Measurements from ENCODE around the gene POMGNT1.

Gene POMGNT1

DNA sequence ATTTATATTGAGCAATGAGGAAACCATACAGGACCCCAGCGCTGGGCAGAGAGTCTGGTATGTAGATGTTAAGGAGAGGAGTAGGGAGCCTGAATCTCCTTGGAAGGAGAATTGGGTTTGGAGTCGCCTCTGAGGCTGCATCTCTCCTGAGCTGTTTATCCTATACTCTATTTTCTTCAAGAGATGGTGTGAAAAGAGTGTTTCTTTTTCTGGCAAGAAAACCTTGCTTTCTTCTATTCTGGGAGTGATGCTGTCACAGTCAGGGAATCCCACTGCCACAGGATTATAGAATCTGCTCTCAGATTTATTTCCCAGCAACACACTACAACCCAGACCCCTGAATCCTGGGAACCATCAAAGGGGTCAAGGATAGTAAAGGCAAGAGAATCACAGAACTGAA, 8.2 kb upstream of the POMGNT1 start:
- no peak for DNase-seq

DNA sequence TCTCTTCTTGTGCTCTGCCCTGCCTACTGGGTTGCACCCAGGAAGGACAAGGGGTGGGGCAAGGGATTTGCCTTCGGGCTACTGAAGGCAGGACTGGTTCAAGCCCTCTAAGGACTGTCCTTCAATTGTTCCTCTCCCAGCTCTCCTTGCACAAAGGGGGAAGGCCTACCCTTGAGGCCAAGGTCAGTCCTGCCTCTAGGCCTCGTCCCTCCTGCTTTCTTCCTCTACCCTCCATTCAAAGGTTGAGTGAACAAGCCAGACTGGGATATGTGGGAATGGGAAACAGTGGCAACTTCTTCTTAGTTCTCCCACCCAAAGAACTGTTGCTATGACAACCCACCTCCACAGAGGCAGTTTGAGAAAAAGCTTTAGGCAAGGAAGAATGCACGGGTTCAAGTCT, 7.6 kb upstream of the POMGNT1 start:
- no peak for DNase-seq

DNA sequence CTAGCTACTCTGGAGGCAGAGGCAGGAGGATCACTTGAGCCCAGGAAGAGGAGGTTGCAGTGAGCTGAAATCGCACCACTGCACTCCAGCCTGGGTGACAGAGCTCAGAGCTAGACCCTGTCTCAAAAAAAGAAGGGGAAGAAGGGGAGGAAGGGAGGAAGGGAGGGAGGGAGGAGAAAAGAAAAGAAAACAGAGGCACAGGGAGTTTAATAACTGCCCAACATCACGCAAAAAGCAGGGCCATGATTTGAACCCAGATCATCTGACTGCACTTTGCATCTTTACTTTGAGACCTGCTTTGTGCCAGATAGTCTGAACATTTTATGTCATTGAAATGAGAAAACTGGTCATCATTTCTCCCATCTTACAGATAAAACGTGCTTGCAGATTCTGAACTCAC, 6.9 kb upstream of the POMGNT1 start:
- no peak for DNase-seq

DNA sequence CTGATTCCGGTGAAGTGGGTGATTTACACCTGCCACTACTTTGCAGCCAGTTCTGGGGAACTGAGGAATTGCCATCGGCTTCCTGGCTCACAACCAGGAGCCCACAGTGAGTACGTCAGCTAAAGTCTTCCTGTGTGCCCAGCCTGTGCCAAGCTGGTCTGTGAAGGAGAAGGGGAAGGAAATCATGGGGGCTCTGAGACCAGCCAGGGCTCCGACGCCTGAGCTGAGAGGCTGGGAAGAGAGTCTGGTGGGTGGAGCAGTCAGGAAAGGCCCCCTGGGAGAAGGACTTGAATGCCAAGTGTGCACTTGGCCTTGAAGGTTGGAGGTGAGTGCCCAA, 6.1 kb upstream of the POMGNT1 start:
- no peak for DNase-seq

DNA sequence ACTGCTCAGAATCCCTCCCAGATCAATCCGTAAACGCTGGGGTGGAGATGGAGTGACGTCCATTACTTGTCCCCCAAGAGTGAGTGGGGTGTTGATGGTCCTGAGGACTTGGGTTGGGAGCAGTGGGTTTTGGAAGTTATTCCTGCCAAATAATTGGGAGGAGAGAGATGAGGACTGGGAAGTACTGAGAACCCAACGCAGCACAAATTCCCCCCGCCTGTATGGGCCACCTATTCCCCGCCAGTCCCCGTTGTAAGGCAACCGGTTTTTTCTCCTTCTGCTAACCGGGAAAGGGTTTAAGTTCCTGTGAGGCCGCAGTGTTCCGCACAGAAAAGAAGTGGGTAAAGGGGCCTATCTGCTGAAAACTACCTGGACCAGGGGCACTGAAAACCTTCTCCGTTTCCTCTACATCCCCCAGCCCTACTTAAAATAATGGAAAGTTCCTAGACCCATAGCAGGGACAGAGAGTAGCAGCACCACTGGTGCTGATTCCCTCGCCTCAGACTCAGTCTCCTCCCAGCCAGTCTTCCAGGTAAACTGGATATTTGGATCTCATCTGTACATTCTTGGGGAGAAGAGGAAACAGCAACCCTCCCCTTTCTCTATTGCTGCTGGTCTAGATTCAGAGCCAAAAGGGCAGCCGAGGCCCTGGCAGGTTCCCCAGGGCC, 5.6 kb upstream of the POMGNT1 start:
- DNase-seq = no peak

DNA sequence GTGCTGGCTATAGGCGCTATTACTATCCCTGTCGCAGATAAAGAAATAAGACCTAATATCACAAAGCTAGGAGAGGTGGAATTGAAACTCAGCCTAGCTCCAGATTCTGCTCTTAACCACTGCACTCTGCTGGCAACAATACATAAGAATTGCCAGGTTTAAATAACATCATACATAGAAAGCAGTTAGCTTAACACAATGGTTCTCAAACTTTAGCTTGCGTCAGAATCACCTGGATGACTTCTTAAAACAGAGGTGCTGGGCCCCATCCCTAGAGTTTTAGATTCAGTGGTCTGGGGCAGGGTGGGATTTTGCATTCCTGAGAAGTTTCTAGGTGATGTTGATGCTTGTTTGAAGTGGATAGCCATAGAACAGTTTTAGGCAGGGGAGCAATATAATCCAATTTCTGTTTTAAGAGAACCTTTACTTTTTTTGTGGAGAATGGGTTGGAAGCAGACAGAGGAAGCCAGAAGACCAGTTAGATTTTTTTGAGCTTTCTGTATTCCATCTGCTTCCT, 1.1 kb upstream of the POMGNT1 start:
- DNase-seq = no peak

DNA sequence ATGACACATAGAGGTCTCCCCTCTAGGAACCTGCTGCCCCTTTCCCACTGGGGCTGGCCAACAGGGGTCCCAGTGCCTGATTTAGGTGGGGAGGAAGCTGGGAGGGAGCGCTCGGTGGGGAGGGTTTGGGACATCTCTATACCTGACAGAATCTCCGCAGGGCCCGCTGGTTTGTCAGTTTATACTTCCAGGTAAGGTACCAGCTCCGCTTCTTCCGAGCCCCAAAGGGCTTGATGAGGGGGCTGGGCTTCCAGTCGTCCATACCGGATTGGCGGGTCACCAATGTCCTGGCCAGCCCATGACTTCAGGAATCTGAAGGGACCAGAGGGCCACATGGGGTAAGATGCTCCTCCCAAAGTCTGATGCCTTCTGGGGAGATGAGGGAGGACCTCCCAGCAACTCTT, 672 bp downstream of the POMGNT1 start:
- DNase-seq = no peak

DNA sequence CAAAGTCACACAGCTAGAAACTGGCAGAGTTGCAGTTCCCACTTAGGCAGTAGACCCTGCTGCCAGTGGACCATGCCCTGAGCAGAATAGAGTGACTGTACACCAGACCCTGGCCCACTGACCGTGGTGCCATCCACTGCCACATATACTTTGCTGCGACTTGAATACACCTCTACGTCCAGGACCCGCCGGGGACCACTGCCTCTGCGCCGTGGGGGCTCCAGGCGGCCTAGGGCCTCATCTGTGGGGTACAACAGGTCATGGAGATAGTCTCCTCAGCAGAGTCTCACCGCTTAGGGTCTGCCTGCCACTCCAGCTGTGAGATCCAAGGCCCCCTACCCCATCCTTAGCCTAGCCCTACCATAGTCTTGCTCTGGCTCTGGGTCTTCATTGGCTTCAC, 1.6 kb downstream of the POMGNT1 start:
- DNase-seq = no peak

DNA sequence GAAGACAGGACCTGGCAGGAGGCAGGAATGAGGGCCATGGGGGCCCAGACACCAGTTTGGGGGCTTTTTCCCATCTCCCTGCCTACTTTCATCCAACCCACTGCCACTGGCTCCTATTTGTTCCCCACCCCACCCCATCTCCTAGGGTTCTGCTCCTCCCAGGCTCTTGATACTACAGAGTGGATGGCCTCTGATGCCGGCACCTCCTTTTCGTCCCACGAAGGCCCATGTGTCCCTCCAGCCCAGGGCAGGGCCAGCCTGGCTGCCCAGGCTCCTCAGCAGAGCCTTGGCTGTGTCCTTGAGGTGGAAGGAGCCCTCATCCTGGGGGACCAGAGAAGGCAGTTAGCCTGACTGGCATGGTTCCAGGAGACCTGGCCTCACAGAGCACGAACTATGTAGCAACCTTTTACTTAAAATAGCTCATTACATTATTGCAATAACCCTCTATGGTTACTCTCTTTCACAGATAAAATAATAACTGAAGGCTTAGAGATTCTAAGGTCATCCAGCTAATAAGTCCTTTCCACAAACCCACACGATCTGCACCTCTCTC, 3.5 kb downstream of the POMGNT1 start:
- DNase-seq = no peak

DNA sequence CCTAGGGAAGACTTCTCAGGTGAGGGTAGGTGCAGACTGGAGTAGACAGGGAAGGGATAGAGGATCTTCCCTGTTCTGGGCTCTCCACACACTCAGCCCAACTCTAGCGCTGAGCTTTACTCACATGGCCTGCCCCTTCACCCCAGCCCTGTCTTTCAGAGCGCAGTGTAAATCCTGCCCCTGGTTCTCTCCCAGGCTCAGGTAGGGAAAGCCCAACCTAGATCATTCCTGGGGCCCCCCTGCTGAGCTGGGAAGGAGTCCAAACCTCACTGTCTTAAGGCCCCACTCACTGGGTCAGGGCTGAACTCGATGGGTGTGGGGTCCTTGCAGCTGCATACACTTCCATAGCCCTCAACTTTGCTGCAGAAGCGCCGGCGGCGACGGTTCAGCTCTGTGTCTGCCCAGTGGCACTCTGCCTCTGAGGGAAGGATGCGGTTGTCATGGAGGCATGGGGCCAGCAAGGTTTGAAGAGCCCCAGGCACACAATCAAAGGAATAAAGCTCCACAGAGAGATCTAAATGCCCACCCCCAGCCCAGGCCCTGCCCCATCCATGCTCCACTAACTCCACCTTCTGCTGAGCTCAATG, 4.2 kb downstream of the POMGNT1 start:
- no peak for DNase-seq

DNA sequence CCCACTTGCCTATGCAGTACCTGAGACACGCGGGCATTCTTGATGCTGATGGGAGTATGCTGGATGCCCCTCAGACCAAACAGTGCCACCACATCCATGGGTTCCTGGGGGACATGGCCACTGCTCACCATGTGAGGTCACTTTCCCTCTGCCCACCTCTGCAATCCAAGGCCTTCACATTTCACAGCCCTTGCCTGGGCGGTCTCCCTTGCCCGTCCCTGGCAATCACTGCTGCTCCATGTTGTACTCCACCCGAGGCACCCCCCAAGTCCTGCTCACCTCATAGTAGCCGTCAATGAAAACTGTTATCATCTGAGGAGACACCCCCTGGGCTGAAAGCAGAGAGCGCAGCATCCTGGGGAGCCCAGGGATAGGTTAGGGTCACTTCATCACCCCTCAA, 4.9 kb downstream of the POMGNT1 start:
- DNase-seq = no peak

DNA sequence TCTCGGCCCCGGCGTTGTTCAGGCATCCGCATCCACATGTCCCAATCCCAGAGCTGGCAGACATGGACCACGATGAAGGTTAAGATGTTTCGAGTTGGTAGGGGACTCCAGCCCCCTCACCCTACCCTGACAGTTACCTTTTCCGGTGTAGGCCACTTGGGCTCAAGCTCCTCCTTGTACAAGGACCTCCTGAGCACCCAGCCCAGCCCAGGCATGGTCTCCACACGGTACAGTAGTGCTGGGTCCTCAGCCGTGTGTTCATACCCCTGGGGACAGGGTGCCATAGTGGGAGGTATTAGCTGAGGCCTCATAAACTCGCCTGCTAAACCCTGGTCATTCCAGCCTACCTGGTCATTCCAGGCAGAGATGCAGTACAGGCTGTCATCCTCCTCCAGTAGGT, 6.1 kb downstream of the POMGNT1 start:
- DNase-seq = no peak

DNA sequence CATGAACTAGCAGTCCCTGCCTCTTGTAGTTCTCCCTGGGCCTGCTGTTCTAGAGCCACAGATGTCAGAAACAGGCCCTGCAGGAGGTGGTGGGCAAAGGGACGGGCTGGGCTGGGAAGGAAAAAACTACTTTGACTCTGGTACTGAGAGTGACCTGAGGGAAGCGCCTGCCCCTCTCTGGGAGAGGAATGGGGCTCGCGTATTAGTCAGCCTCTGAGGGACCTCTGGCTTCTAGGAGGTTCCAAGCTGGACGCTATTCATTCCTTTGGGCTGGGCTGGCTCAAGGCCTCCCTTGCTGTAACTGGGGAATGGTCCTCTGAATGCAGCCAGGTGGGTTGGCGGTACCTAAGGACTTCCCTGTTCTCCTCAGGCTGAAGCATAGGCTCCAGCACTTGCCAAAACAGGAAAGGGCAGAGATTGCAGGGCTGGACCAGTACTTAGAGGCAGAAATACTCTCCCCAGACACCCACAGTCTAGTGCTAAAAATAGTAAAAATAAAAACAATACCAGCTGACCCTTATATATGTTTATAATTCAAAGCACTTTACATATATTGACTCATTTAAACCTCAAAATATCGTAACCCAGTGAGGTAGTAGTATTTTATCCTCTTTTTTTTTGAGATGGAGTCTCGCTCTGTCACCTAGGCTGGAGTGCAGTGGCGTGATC, 7.1 kb downstream of the POMGNT1 start:
- DNase-seq = no peak

DNA sequence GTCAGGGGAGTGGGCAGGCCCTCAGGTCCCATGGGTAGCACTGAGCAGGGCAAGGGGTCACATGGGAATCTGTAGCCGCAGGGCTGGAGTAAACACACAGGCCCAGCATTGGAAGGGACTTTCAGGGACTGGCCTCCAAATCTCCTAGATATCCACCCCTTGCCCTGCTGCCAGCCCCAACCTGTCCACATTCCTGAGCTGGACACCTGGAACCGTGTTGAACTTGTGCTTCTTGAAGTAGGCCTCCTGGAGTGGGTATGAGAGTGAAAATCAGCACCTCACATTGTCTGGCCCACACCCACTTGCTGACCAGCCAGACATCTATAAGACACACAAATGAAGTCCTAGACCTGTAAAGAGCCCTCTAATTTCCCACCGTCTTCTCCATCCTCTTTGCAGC, 7.7 kb downstream of the POMGNT1 start:
- no peak for DNase-seq

DNA sequence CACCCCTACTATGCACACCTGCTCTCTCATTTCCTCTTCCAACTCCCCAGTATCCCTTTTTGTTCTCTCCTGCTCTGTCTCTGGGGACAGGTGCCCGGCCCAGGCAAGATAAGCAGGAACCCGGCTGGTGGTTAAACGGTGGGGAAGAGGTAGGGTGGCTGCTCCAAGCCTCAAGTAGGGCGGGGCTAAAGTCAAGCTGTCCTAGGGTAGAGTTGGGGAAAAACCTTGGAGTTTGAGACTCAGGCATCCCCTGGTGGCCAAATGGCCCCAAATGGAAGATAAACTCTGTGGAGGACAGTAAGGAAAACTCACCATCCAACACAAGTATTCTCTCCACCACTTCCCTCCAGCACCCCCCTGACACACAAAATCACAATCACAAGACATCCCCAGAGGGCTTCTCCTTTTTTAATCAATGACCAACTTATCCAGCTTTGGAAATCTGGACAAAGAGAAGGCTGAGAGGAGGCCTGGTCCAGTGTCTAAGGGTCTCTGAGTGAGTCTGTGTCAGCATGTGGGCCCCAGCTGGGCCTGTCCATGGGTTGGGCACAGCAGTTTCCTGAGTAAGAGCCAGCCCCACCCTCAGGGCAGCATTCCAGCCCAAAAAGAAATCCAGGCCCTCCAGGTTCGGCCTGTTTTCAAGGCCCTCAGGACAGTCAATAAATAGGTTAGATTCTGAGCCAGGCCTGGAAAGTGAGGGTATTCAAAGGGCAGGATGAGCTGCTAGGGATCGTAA, 9.8 kb downstream of the POMGNT1 start:
- DNase-seq = no peak

DNA sequence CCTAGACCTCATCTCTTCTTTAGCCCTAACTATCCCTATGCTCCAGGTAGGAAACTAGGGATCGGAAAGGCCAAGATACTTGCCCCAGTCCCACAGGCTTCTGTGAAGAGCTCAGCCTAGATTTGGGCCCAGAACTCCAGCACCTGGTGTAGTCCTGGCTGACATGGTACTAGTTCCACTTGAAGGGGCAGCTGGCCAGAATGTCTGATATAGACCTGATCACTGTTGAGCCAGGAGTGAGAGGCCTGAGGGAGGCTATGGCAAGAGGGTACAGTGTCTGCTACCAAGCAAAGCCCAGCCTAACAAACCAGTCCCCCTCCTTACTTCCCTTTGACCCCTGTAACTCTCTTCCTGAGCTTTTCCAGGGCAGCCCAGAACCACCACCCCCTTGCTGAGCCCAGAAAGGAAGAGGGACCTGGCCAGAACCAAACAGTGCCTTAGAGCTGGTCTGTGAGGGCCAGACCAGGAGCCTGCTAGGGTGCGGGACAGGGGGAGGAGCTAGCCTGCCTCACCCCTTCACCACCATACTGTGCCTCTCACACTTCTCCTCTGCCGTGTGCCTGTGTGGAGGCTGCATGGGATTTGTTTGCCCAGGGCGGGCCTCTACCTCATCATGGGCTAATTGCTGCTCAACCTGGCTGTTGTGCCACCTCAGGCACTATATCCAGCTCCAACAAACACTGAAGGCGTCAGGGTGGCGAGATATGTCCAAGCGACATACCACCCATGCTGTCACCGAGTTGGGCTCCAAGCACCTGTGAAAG, 10.9 kb downstream of the POMGNT1 start:
- no peak for DNase-seq

DNA sequence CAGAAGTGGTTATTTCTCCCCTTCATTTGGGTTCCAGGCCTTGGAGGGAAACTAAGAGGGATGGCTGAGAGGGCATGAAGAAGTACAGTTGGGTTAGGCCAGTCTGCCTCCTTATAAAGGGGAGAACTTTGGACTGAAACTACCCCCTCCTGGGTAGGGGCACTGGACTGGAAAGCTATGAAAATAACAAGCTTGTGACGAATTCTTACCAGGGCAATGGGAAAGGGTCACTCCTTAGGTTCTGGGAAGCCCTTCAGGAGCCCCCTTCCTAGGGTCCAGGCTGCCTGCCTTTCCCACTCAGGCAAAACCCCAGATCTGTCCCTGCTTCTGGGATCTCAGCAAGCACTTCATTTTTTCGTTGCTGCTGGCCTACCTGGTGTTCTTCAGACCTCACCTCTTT, 12.2 kb downstream of the POMGNT1 start:
- DNase-seq = no peak

DNA sequence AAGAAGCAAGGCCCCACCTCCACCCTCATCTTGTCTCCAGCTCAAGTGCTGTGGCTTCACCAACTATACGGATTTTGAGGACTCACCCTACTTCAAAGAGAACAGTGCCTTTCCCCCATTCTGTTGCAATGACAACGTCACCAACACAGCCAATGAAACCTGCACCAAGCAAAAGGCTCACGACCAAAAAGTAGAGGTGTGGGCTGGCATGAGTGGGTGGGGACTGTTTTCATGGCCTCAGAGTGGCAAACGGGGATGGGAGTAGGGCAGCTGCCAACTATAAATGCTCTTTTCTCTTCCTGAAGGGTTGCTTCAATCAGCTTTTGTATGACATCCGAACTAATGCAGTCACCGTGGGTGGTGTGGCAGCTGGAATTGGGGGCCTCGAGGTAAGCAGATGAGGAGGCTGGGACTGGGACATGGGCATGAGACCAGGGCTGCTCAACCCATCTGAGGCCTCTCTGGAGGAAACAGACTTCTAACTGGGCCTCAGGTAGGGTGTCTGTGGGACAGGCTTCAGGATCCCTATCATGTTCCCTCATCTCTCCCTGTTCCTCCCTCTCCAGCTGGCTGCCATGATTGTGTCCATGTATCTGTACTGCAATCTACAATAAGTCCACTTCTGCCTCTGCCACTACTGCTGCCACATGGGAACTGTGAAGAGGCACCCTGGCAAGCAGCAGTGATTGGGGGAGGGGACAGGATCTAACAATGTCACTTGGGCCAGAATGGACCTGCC, 13.1 kb downstream of the POMGNT1 start:
- DNase-seq = peak in 2 of 3 donors; percentile 40 to 45

DNA sequence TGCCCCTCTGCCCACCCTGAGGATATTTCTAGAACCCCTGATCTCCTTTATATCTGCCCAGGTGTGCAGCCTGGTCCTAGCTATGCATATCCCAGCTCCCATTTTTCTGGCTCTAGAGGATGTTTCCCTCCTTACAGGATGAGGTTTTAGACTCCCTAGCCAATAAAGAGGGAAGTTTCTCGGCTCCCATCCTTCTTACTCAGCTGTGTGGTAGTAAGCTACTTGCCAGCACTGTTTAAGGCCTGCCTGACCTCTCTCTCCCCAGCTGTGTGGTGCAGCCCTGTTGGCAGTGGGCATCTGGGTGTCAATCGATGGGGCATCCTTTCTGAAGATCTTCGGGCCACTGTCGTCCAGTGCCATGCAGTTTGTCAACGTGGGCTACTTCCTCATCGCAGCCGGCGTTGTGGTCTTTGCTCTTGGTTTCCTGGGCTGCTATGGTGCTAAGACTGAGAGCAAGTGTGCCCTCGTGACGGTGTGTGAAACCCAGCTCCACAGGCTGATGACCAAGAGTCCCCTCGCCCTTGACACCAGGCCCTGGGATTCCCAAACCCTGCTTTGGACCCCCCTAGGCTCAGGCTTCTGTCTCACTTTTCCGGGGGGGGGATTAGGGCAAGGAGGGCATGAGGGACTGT, 14.2 kb downstream of the POMGNT1 start:
- DNase-seq = peak; percentile 45 to 58 (median 55)

DNA sequence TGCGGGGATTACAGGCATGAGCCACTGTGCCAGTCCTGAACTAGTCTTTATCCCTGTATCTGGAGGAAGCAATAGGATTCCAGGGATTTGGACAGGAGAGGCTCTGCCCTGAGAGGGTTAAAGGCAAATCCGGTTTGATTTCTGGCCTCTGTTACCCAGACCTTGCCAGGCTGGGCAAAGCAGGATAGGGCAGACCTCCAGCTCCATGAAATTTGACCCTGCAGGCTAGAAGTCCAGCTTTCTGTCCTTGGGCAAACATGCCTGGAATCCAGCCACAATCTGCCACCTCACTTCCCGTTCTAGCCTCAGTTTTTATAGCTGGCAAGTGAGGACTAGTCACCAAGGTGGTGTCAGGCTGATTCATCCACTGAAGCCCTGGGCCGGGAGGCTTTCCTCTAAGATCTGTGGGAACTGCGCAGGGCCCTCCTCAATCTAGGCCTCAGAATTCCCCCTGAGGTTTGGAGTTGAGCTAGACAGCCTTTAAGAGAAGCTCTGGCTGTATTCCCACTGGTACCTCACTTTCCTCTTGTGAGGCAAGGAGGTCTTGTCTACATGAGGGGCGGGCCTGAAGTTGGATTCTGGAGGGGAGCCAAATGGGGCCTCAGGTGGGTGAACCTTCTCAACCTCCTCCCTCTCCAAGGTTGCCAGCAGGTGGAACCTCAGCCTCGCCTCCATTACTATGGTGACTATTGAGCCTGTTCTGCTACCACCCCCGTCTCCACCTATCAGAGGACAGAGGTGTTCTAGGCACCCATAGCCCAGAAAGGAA, 15.0 kb downstream of the POMGNT1 start:
- DNase-seq = peak; percentile 78 to 85 (median 84)

All from suppressor macrophage treated with lipopolysaccharide for 1 hour (primary cell).